GM10266 (cell line): ENCODE results near the gene COQ6.

Source experiments
- DNase-seq: peaks from one replicate; pipeline ENCODE4 v3.0.0; 2012; ENCODE audit errors: extremely low spot score
- TF ChIP-seq, protein P1 (sequence below): IDR thresholded peaks from 2 replicates; pipeline ENCODE4 v1.5.1; 2012; ENCODE audit warnings: mild to moderate bottlenecking, low read depth; ENCODE audit not compliant: control insufficient read depth, insufficient read depth; ENCODE audit errors: missing control alignments

The COQ6 gene

DNA sequence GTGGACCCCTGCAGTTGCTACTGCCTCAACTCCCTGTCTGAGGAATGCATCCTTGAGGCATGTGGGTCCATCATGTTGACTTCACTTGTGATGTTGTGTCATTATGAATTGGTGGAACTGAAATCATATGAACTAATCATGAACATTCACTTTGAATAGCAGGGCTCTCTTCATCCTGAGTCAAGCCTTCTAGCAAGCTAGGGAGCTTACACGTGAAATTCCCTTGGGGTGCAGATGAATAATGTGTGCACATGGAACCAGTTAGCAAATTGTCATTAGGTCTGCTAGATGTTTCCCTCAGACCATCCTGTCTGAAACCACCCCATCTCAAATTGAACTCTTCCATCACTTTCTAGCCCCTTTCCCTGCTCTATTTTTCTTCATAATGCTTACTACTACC, 3.6 kb downstream of the COQ6 start:
- no peak for DNase-seq
- TF ChIP-seq, protein P1, sequence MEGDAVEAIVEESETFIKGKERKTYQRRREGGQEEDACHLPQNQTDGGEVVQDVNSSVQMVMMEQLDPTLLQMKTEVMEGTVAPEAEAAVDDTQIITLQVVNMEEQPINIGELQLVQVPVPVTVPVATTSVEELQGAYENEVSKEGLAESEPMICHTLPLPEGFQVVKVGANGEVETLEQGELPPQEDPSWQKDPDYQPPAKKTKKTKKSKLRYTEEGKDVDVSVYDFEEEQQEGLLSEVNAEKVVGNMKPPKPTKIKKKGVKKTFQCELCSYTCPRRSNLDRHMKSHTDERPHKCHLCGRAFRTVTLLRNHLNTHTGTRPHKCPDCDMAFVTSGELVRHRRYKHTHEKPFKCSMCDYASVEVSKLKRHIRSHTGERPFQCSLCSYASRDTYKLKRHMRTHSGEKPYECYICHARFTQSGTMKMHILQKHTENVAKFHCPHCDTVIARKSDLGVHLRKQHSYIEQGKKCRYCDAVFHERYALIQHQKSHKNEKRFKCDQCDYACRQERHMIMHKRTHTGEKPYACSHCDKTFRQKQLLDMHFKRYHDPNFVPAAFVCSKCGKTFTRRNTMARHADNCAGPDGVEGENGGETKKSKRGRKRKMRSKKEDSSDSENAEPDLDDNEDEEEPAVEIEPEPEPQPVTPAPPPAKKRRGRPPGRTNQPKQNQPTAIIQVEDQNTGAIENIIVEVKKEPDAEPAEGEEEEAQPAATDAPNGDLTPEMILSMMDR: no peak

GRCh38 chr14:73955674-73956073, 5.6 kb downstream of the COQ6 start:
- no peak for DNase-seq
- TF ChIP-seq, protein P1: no peak

GRCh38 chr14:73958591-73958990, 8.5 kb downstream of the COQ6 start:
- TF ChIP-seq, protein P1: no peak
- DNase-seq: no peak

DNA sequence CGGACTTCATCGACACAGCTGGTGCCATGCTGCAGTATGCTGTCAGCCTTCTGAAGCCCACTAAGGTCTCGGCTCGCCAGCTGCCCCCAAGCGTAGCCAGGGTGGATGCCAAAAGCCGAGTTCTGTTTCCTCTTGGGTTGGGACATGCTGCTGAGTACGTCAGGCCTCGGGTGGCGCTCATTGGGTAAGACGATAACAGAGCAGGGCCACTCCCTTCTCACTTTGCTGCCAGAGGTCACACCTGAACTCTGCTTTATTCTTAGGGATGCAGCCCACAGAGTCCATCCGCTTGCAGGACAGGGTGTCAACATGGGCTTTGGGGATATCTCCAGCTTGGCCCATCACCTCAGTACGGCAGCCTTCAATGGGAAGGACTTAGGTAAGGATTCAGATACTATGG, 11.1 kb downstream of the COQ6 start:
- DNase-seq: no peak
- TF ChIP-seq, protein P1: no peak

DNA sequence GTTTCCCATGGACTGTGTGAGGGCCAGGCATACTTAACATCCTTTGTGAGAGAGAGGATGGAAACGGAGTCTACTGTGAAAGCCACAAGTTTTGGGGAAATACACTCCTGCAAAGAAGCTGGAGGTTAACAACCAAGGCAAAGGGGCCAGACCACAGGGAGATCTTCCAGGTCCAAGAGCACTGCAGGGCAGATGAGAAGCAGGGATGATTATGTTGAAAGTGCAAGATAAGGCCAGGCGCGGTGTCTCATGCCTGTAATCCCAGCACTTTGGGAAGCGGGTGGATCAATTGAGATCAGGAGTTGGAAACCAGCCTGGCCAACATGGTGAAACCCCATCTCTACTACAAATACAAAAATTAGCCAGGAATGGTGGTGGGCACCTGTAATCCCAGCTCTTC, 15.1 kb downstream of the COQ6 start:
- no peak for DNase-seq
- TF ChIP-seq, protein P1: no peak

- DNase-seq: no peak
- TF ChIP-seq, protein P1: no peak
Observed at GRCh38 chr14:73968885-73969284, 18.8 kb downstream of the COQ6 start.

DNA sequence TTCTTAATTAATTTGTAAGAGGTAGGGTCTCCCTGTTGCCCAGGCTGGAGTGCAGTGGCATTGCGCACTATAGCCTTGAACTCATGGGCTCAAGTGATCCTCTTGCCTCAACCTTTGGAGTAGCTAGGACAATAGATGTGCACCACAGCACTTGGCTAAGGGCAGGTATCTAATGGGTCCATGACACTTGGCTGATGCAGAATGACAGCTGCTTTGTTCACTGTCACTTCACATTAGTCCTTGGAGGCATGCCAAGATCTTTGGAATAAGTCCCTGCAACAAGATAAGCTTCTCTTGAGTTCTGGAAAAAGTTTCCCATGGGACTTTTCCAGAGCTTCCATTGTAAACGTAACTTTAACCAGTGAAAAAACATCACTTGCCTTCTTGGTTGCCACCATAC, 23.4 kb downstream of the COQ6 start:
- TF ChIP-seq, protein P1: no peak
- DNase-seq: no peak

- TF ChIP-seq, protein P1: no peak
- no peak for DNase-seq
Observed at GRCh38 chr14:73976125-73976524, 26.0 kb downstream of the COQ6 start.
